Measurements from ENCODE around the gene PRR30. TPM values are rescaled to one million over a fixed set of nuclear protein-coding genes. Genes with fewer than 3 reads are reported as not detected.

The PRR30 gene
- total RNA-seq, 2 experiments from 2014 or later, result not detected

Other genes with a start within 250 kb of the PRR30 start
- gene MAPRE3, start 168.8 kb downstream of the PRR30 start, total RNA-seq, result 1 to 10 TPM; 3.4 to 4.5 TPM
- gene TMEM214, start 106.4 kb downstream of the PRR30 start, total RNA-seq, result 10 to 100 TPM; 22.0 to 24.6 TPM
- 10 to 100 TPM; 10.8 to 11.6 TPM for gene AGBL5, start 87.7 kb downstream of the PRR30 start, total RNA-seq
- 100 to 1,000 TPM; 232 to 254 TPM for gene OST4, start 67.8 kb downstream of the PRR30 start, total RNA-seq
- gene EMILIN1, start 60.8 kb downstream of the PRR30 start, total RNA-seq, result under 1 TPM; 0.14 to 0.25 TPM
- 1 to 10 TPM; 4.7 TPM for gene KHK, start 52.6 kb downstream of the PRR30 start, total RNA-seq
- not detected for gene CGREF1, start 20.3 kb downstream of the PRR30 start, total RNA-seq
- 1 to 10 TPM; 1.0 to 1.3 TPM for gene ABHD1, start 15.6 kb downstream of the PRR30 start, total RNA-seq
- gene PREB, start 4.8 kb downstream of the PRR30 start, total RNA-seq, result 10 to 100 TPM; 12.3 to 12.6 TPM
- not detected for gene TCF23, start 9.6 kb upstream of the PRR30 start, total RNA-seq
- gene ATRAID, start 72.6 kb upstream of the PRR30 start, total RNA-seq, result 10 to 100 TPM; 79.1 to 82.5 TPM
- gene SLC5A6, start 72.9 kb upstream of the PRR30 start, total RNA-seq, result 100 to 1,000 TPM; 196 to 207 TPM
- 10 to 100 TPM; 20.0 to 20.3 TPM for gene CAD, start 78.0 kb upstream of the PRR30 start, total RNA-seq
- not detected for gene SLC30A3, start 123.6 kb upstream of the PRR30 start, total RNA-seq
- not detected for gene DNAJC5G, start 136.0 kb upstream of the PRR30 start, total RNA-seq
- gene TRIM54, start 143.0 kb upstream of the PRR30 start, total RNA-seq, result not detected
- 1 to 10 TPM; 1.8 to 2.3 TPM for gene UCN, start 169.0 kb upstream of the PRR30 start, total RNA-seq
- gene MPV17, start 183.7 kb upstream of the PRR30 start, total RNA-seq, result 10 to 100 TPM; 29.3 to 31.0 TPM
- gene GTF3C2, start 217.4 kb upstream of the PRR30 start, total RNA-seq, result 10 to 100 TPM; 54.6 to 56.8 TPM
- 10 to 100 TPM; 33.2 to 34.0 TPM for gene EIF2B4, start 230.9 kb upstream of the PRR30 start, total RNA-seq
- gene SNX17, start 231.2 kb upstream of the PRR30 start, total RNA-seq, result 10 to 100 TPM; 66.3 to 67.9 TPM
- gene ZNF513, start 241.3 kb upstream of the PRR30 start, total RNA-seq, result 10 to 100 TPM; 22.8 to 22.9 TPM

Measured in CD4-positive, alpha-beta T cell (primary cell).